NCI-H1105 treated with DMSO at 0.1 percent for 48 hours (cell line): ENCODE results near the gene PARN.
A peak's percentile ranks its signal among the peaks of the same experiment; 100 is the strongest.
"Not testable (repeated sequence)": the region's sequence is repeated elsewhere in the genome, so short reads cannot be mapped to it uniquely, and the experiment has no call there.

ENCODE experiments used
- DNase-seq: peaks from one replicate; lab custom pipeline; 2025; lab: John Stamatoyannopoulos, UW

The PARN gene, protein sequence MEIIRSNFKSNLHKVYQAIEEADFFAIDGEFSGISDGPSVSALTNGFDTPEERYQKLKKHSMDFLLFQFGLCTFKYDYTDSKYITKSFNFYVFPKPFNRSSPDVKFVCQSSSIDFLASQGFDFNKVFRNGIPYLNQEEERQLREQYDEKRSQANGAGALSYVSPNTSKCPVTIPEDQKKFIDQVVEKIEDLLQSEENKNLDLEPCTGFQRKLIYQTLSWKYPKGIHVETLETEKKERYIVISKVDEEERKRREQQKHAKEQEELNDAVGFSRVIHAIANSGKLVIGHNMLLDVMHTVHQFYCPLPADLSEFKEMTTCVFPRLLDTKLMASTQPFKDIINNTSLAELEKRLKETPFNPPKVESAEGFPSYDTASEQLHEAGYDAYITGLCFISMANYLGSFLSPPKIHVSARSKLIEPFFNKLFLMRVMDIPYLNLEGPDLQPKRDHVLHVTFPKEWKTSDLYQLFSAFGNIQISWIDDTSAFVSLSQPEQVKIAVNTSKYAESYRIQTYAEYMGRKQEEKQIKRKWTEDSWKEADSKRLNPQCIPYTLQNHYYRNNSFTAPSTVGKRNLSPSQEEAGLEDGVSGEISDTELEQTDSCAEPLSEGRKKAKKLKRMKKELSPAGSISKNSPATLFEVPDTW

DNA sequence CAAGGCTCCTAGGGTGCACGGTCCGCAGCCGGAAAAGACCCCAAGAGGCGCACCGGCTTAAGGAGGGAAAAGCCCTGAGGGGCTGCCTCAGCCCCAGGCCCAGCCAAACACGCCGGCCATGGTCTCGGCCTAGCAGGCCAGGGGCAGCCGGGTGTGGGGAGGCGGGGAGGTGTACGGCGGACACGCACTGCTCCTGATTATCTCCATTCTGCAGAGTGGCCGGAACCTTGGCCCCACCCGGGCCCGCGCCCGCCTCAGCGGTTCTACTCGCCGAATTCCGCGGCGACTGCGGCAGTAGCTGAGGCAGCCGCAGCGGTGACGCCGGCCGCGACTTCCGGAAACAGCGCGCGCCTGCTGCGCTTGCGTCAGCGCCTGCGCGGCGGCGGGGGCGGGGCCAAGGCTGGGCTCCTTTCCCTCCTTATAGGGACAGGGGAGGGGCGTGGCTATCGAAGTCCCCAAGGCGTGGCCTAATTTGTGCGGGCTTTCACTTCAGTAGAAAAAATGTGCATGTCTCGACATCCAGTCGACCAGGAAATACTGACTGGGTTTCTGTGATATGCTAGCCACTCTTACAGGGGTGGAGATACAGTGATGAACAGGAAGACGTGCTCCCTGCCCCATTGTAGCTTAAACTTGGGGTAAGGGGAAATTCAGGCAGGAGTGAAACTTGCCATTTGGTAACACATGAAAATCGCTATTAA, at the start of gene PARN:
Gene PARN (minus strand): TSS at position 342 of the 701 bp plus-strand sequence. CDS start 135 bp downstream, at position 207.
- DNase-seq: peak; percentile 92

DNA sequence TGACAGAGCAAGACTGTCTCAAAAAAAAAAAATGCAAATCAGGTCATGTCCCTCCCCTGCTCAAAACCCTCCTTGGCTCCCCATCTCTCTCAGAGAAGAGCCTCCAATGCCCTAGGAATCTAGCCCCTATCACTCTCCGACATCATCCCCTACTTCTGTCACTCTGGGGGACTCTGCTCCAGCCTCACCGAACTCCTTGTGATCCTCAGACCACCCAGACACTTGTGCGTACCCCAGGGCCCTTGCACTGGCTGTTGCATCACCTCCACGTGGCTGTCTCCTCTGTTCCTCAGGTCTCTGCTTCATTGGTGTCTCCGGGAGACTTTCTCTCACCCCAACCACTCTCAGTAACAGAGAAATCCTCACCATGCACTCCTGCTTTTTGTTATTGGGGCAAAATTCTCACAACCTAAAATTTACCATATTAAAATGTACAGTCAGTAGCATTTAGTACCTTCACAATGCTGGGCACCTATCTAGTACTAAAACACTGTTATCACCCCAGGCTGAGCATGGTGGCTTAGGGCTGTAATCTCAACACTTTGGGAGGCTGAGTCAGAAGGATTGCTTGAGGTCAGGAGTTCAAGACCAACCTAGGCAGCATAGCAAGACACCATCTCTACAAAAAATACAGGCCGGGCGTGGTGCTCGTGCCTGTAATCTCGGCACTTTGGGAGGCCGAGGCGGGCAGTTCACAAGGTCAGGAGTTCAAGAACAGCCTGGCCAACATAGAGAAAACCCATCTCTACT, 48.9 kb upstream of the PARN start:
- DNase-seq: no peak

DNA sequence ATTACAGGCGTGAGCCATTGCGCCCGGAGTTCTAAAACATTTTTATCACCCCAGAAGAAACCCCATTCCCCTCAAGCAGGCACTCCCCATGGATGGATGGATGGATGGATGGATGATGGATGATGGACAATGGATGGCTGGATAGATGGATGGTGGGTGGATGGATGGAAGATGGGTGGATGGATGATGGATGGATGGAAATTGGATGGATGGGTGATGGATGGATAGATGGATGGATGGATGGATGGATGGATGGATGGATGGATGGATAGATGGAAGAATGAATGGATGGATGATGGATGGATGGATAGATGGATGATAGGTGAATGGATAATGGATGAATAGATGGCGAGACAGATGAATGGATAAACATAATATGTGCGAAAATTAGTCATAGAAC, 47.6 kb upstream of the PARN start:
- DNase-seq: no peak

DNA sequence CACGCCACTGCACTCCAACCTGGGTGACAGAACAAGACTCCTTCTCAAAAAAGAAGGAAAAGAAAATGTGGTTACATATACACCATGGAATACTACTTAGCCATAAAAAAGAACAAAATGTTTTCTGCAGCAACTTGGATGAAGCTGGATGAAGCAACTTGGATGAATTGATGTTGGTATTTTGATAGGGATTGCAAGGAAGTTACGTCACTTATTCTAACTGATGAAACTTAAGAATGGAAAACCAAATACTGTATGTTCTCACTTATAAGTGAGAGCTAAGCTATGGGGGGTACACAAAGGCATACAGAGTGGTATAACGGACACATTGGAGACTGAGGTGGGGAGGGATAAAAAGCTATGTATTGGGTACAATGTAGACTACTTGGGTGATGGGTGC, 46.6 kb upstream of the PARN start:
- DNase-seq: no peak

DNA sequence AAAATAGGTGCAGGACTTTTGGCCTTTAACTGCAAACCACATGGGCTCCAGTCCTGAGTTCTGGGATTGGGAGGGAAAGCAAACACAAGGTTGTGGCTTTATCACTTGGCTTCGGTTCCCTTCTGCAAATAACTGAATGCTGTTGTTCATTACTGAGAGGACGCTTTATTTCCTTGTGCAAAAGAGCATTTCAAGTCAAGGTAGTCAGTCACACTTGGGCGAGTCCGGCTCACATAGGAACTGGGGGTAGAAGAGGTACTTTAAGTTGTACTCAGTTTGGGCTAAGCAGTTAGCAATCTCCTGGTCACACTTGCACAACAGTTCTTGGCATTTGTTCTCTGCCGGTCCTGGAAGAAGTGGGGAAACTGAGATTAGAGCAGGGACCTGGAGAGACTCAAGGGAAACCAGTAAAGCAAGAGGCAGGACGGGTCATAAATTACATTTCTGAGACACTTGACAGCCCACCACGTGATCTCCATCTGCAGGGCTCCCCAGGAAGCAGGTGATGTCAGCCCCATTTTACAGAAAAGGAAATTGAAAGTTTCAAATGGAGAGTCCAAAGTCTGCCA, 42.4 kb upstream of the PARN start:
- DNase-seq: no peak

DNA sequence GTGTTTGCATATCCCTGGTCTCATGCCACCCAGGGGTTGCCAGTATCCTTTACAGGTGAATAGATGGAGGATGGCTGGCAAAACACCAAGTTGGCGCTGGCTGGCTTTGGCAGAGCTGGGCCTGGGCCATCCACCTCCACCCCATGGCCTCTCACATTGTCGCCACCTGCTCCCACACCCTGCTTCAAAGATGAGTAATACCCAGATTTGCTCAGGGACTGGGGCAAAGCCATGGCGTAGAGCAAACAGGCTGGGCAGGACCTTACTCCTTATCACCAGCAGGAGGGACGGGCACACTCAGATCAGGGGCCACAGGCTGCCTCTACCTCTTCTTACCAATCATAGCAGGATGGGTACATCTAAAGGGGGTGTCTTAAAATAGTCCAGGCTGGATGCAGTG, 39.7 kb upstream of the PARN start:
- DNase-seq: no peak

DNA sequence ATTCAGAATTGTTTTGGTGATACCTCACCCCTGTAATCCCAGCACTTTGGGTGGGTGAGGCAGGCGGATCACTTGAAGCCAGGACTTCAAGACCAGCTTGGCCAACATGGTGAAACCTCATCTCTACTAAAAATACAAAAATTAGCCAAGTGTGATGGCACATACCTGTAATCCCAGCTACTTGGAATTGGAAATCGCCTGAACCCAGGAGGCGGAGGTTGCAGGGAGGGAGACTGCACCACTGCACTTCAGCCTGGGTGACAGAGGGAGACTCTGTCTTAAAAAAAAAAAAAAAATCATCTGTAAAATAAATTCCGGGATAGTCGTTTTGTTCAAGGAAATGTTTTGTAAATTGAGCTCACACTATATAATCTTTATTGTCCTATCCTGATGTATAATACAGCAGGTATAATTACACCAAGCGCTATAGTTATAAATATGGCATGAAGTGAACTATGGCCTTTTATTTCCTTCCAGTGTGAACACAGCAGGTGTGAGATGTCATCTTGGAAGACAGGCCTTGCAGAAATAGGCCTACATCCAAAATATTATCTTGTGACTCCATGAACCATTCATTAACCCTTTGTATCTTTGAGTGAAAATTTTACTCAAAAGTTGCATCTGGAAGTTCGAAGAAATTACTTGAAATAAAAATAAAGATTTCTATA, 38.6 kb upstream of the PARN start:
- DNase-seq: no peak

DNA sequence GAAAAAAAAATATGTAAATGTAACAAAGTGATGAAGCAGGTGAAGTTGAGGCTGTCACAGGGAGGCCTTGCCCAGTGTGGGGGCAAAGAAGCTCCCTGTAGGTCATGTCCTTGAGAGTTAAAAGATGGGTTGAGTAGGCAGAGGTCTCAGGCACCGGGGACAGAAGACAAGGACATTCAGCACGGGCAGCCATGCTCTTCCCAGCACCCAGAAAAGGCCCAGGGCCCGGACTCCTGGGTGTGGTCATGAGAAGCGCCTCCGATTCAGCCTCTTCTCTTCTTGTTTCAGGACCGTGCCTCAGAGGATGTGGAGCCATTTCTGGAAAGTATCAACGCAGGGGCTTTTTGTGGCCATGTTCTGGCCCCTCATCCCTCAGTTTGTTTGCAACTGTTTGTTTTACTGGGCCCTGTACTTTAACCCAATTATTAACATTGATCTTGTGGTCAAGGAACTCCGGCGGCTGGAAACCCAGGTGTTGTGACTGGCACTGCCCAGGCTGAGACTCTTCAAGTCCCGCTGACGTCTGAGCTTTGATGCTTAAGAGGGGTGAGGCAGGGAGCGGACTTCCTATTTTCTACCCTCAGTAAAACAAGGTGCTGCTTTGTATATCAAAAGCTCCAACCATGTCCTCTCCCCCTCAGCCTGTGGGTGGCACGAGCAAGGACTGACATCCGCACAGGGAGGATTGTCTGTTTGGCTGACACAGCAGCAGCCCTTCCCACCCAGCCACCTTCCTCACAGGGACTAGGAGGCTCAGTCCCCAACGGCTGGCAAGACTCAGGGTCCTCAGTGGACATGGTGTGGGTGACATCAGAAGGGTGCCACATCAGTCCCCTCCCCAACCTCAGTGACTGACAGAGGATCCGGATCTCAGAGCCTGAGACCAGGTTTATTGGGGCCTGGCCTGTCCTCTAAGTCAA, 37.5 kb upstream of the PARN start:
- no peak for DNase-seq

DNA sequence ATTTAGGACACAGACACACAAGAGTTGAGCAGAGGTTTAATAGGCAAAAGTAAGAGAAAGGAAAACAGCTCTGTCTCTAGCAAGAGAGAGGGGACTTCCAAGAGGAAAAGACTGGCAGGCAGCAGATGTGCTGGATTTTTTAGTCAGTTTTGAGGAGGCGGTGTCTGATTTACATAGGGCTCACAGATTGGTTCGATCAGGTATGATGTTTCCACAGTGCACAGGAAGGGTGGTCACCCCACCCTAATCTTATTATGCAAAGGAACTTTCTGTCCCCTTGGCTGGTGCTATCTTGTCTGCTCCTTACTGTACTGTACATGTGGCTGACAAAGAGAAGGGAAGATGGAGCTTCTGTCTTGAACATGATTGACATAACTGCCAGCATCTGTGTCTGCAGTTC, 28.0 kb upstream of the PARN start:
- no peak for DNase-seq

DNA sequence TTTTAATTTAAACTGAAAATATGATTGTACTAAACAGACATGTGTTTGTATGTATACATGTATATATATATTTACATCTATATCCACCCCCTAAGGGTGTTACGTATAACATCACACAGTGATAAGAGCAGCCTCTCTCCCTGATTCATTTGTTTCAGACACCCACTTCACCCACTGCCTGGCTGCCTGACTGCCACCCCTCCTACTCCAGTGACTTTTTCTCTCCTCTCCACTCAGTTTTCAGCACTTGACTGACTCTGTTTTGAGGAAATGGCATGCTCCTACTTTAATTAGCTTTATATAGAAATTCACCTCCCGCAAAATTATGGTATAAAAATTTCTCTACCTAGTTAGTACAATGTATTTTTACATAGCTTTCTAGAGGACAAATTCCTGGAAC, 22.7 kb upstream of the PARN start:
- no peak for DNase-seq

DNA sequence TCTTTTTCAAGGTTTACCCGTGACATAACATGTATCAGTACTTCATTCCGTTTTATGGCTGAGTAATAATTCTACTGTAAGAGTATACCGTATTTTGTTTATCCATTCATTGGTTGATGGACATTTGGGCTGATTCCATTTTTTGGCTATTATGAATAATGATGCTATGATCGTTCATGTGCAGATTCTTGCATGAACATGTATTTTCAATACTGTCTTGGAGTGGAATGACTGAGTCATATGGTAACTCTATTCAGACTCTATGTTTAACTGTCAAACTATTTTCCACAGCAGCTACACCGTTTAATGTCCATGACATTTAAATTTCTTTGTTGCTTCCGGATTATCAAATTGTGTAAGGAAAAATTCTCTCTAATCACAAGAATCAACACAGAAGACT, 20.6 kb upstream of the PARN start:
- DNase-seq: no peak

DNA sequence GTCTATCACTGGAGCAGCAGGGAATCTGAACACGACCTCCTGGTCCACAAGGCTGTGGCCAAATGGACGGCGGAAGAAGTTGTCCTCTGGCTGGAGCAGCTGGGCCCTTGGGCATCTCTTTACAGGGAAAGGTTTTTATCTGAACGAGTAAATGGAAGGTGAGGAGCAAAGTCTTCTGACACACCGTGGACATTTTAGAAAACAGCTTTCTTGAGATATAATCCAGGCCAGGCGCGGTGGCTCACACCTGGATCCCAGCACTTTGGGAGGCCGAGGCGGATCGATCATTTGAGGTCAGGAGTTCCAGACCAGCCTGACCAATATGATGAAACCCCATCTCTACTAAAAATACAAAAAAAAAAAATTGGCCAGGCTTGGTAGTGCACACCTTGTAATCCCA, 19.8 kb upstream of the PARN start:
- DNase-seq: no peak

DNA sequence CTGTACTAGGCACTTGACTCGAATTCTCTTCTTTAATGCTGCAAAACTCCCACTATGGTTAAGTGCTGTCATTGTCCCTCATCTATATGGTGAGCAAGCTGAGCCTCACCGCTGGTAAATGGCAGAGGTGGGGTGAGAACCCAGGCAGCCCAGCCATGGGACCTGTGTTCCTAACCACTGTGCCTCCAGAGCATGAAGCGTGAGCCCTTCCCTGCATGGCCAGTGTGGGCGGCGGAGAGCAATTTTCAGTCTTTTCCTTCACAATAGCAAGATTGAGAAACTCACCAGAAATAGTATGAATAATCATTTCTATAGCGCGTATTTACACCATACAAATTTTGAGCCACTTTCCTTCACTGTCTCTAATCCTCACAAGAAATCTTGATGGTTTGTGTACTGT, 11.9 kb upstream of the PARN start:
- DNase-seq: no peak

DNA sequence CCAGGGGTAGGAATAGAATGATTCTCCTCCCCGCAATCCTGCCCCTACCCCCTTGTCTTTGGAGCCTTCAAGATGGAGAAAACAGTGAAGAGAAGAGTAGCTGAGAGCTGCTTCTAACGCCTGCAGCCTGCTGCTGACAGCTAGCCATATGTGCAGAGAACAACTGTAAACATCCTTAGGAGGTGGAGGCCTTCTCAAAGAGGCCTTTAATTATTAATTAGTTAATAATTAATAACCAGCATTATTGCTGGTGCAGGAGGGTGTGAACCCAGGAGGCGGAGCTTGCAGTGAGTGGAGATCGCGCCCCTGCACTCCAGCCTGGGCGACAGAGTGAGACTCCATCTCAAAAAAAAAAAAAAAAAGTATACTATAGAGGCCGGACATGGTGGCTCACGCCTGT, 11.1 kb upstream of the PARN start:
- no peak for DNase-seq

DNA sequence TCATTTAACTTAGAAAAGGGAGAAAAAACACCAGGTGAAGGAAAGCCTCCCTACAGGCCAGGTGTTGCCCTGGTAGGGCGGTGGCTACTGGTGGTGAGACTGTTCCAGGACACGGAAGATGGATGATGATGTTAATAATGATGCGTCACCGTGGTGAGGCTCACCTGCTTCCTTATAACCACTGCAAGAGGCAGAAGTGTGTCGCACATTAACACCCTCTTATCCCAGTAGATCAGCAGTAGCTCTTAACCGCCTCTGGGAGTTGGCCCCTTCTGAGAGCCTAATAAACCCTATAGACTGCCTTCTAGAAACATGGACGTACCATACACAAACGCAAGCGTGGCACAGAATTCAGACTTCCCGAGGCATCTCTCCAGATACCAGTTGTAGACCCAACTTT, 10.5 kb upstream of the PARN start:
- no peak for DNase-seq

DNA sequence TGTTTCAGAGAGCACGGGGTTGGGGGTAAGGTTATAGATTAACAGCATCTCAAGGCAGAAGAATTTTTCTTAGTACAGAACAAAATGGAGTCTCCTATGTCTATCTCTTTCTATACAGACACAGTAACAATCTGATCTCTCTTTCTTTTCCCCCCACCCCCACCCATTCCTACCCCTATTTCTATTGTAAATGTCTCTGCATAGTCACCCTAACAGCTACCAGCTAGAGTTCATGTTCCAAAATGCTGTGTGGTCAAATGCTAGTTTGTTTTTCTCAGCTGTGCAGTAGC, 6.8 kb upstream of the PARN start:
- DNase-seq: not testable (repeated sequence)

DNA sequence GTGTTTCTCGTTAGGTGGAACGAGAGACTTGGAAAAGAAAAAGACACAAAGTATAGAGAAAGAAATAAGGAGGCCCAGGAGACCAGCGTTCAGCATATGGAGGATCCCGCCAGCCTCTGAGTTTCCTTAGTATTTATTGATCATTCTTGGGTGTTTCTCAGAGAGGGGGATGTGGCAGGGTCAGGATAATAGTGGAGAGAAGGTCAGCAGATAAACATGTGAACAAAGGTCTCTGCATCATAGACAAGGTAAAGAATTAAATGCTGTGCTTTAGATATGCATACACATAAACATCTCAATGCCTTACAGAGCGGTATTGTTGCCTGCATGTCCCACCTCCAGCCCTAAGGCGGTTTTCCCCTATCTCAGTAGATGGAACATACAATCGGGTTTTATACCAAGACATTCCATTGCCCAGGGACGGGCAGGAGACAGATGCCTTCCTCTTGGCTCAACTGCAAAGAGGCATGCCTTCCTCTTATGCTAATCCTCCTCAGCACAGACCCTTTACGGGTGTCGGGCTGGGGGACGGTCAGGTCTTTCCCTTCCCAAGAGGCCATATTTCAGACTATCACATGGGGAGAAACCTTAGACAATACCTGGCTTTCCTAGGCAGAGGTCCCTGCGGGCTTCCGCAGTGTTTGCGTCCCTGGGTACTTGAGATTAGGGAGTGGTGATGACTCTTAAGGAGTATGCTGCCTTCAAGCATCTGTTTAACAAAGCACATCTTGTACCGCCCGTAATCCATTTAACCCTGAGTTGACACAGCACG, 6.3 kb upstream of the PARN start:
- not testable (repeated sequence) for DNase-seq

DNA sequence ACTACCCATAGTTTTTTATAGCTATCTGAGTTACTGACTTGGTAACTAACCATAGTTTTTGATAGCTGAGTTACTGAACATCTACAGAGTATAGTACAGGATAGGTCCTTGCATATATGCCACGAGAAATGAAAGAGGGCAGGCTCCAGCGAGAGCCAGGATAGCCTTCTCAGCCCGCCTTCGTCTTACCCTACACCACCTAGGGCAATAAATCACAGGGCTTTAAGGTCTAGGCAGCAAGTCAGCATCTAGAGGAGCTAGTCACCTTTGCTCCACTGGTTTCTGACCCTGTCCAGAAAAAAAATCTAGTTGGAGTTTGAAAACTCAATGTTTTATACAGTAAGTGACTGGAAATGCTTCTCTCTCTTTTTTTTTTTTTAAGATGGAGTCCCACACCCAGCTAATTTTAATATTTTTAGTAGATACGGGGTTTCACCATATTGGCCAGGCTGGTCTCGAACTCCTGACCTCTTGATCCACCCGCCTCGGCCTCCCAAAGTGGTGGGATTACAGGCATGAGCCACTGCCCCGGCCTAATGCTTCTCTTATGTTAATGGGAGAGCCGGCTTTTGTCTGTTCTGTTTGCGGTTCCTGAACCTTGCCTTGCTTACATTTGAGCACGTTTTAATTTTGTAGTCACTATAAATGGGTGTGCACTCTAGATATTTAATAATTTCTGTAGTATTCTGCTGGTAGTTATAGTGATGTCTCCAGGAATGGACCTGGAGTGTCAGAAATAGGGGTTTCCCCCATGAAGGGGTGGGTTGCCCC, 5.5 kb upstream of the PARN start:
- DNase-seq: no peak

DNA sequence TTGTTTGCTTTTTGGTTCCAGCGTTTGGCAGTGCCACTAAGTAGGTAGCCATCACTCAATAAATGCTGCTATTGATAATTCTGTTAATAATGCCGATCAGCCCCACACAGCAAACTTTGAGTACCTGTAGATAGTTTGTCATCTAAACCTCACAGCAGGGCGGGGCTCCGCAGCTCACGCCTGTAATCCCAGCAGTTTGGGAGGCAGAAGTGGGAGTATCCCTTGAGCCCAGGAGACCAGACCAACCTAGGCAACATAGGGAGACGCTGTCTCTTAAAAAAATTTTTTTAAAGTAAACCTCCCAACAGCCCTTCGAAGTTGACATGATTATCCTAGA, 4.3 kb upstream of the PARN start:
- DNase-seq: no peak
